Measurements from ENCODE around the gene TEDDM1.
"Not testable (repeated sequence)": the region's sequence is repeated elsewhere in the genome, so short reads cannot be mapped to it uniquely, and the experiment has no call there.

Gene TEDDM1

DNA sequence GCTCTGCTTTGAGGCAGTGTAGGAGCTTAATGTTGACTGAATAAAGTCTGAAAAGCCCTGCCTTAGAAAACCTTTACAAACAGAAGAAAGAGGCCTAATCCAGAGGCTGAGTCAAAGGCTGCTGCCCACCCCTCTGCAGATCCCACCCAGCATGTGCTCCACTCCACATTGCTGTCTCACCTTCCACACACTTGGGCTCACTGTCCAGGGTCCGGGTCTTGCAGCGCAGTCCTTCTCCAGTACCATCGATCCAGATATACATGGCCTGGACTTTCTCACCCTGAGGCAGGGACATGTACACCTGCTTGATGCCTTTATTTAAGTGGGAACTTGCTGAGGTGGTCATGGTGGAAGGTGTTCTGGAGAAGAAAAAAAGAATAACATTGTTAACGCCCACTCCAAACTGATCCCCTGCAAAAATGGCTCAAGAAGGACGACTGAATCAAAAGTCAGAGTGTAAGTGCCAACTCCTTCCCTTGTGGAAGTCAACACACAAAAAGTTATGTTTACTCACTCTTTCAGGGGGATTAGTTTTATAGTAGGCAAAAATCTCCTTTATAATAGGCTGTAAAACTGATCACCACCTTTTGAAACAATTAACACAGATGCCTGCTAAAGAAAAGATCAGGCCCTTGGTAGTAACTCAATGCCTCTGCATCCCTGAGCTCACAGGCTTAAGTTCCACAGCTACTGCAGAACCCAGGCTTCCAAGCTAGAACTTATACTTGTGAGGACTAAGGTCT is 11.9 kb downstream of the TEDDM1 start:
- Histone ChIP-seq H3K9me3 (ENCODE audit: control insufficient read depth, insufficient read depth, low read length) (no peaks in the 10 kb centered on the region), H3K27ac (ENCODE audit: low read depth, low read length) (no peak overlapping the region), H3K36me3 (ENCODE audit: control insufficient read depth, insufficient read depth, low read length) (peaks cover 65% of the 10 kb centered on the region), H3K4me3 (ENCODE audit: low read depth, low read length) (peak overlapping the region; percentile 88), H3K9ac (ENCODE audit: low read depth, low read length) (no peak overlapping the region), H3K4me1 (ENCODE audit: control insufficient read depth, insufficient read depth, low read length) (peaks cover 13% of the 10 kb centered on the region), H3K27me3 (ENCODE audit: control insufficient read depth, insufficient read depth, low read length) (no peaks in the 10 kb centered on the region)

DNA sequence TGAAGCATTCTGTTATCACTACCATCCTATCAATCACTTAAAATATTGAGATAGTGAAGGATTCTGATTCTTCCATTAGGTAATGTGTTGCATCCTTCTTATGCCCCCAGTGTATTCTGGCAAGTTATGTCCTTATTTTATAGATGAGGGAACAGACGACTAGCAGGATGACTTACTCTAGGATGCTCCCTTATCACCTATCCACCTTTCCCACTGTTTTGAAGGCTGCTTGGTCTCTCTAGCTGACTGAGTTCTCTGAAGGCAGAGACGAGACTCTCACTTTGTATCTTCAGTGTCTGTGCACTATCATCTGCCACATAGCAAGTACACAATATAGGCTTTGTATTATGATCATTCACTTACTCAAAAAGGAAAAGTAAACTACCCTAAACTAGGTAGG is 12.9 kb downstream of the TEDDM1 start:
- H3K4me1 ChIP-seq (ENCODE audit: control insufficient read depth, insufficient read depth, low read length) = peaks cover 7% of the 10 kb centered on the region
- no peak overlapping the region for H3K27ac ChIP-seq (ENCODE audit: low read depth, low read length)
- no peaks in the 10 kb centered on the region for H3K27me3 ChIP-seq (ENCODE audit: control insufficient read depth, insufficient read depth, low read length)
- H3K36me3 ChIP-seq (ENCODE audit: control insufficient read depth, insufficient read depth, low read length) = peaks cover 75% of the 10 kb centered on the region
- H3K4me3 ChIP-seq (ENCODE audit: low read depth, low read length) = 0 out of 2 replicates have a peak overlapping the region, but pooled peaks have one; percentile 88
- H3K9me3 ChIP-seq (ENCODE audit: control insufficient read depth, insufficient read depth, low read length) = no peaks in the 10 kb centered on the region
- no peak overlapping the region for H3K9ac ChIP-seq (ENCODE audit: low read depth, low read length)

DNA sequence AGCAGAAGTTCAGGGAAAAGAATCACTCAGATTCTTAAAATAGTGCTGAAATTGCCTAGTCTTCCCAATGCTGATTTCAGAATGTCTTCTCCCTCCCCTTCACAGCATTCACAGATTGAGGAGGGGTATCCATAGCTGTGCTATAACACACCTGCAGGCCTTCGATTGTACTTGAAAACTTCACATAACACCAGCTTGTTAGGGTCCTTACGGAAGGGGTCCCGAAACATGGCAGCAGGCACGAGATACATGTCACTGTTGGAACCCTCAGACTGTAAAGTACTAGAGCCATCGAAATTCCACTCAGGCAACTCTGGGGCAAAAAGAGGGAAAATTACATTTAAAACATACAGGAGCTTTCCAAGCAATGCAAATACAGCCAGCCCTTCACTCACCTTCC is 13.5 kb downstream of the TEDDM1 start:
- Histone ChIP-seq H3K9me3 (ENCODE audit: control insufficient read depth, insufficient read depth, low read length) (no peaks in the 10 kb centered on the region), H3K4me1 (ENCODE audit: control insufficient read depth, insufficient read depth, low read length) (peaks cover 4% of the 10 kb centered on the region; the same call in 1 of the 2 replicates), H3K9ac (ENCODE audit: low read depth, low read length) (no peak overlapping the region), H3K27me3 (ENCODE audit: control insufficient read depth, insufficient read depth, low read length) (no peaks in the 10 kb centered on the region), H3K27ac (ENCODE audit: low read depth, low read length) (no peak overlapping the region), H3K36me3 (ENCODE audit: control insufficient read depth, insufficient read depth, low read length) (peaks cover 81% of the 10 kb centered on the region), H3K4me3 (ENCODE audit: low read depth, low read length) (no peak overlapping the region)

DNA sequence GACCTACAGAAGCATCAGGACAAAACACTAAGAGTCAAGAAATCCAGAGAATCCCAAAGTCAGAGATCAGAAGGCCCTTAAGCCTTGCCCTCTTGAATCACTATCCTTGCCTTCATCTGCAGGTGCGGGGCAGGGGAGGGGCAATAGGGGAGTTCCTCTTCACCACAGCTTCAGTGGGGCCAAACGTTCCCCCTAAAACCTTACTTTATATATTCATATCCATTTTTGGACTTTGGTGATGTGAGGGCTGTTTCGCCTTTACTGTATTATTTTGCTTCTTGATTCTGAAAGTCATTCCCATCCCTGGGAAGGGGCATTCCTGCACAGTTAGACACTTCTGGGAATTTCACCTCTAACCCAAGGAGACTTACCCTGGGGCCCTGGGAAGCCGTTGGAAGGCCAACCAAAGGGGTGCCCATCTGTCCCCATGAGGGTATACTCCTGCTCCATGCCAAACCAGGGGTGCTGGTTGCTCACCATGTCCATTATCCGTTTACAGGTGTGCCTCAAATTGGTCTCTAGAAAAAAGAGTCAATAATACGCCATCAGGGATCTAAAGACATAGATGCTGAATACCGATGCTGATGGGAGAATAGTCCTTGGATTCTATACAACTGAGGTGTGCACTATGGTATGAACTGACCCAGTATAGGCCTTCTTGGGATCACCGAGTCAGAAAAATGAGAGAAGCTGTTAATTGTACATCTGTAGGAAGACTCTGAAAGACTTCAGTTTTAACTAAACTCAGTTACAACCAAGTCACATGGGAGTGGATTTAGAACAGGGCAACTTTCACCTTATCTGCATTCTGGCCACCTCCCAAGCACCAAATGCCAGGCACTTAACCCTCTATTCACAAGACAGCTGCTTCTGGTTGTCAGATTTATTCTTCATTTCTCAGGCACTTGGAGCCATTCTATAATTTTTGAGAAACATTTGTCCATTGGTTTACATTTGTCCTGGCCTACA is 14.3 kb downstream of the TEDDM1 start:
- Histone ChIP-seq H3K27ac (ENCODE audit: low read depth, low read length) (no peak overlapping the region), H3K9ac (ENCODE audit: low read depth, low read length) (no peak overlapping the region), H3K36me3 (ENCODE audit: control insufficient read depth, insufficient read depth, low read length) (peaks cover 89% of the 10 kb centered on the region), H3K9me3 (ENCODE audit: control insufficient read depth, insufficient read depth, low read length) (no peaks in the 10 kb centered on the region), H3K4me3 (ENCODE audit: low read depth, low read length) (no peak overlapping the region), H3K4me1 (ENCODE audit: control insufficient read depth, insufficient read depth, low read length) (peaks cover 4% of the 10 kb centered on the region; the same call in 1 of the 2 replicates), H3K27me3 (ENCODE audit: control insufficient read depth, insufficient read depth, low read length) (no peaks in the 10 kb centered on the region)

DNA sequence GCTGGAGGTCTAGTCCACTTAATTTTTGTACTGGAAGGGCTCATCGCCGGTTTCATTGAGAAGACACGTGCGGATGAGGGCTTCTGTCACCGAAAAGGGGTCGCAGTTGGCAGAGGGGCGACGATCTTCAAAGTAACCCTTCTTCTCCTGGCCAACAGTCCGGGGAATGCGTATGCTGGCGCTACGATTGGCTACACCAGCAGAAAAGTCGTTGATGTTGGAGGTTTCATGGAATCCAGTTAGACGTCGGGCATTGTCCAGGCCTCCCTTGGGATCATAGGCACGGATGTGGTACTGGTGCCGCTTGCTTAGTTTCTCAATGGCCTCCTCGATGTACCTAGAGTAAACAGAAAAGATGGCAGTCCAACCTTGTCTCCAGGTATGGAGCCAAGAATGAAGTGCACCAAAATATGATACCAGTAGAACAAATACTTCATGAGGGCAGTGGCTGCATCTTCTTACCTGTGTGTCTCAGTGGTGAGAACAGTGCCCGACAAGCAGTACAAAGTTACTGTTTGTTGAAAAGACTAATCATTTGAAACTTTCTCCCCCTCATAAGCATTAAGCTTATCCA is 16.0 kb downstream of the TEDDM1 start:
- Histone ChIP-seq H3K4me1 (ENCODE audit: control insufficient read depth, insufficient read depth, low read length) (peaks cover 4% of the 10 kb centered on the region; the same call in 1 of the 2 replicates), H3K36me3 (ENCODE audit: control insufficient read depth, insufficient read depth, low read length) (peaks cover 83% of the 10 kb centered on the region), H3K27me3 (ENCODE audit: control insufficient read depth, insufficient read depth, low read length) (no peaks in the 10 kb centered on the region), H3K9me3 (ENCODE audit: control insufficient read depth, insufficient read depth, low read length) (no peaks in the 10 kb centered on the region), H3K4me3 (ENCODE audit: low read depth, low read length) (no peak overlapping the region), H3K9ac (ENCODE audit: low read depth, low read length) (no peak overlapping the region), H3K27ac (ENCODE audit: low read depth, low read length) (no peak overlapping the region)

DNA sequence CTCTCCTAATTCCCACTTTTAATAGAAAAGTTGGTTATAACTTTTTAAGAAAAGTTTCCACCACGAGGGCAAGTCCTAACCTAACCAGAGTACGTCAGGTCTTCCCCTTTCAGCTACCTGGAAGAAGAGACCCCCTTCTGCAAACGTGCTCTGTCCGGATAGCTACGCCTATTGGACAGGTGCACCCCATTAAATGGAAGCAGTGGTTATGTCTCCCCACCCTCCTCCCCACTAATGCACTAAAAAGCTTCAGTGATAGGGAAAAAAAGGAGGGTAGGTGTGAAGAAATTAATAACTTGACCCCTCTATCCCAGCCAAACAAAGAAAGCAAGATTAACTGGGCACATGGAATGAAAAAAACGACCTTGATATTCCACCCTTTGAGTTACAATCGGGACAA is 16.5 kb downstream of the TEDDM1 start:
- Histone ChIP-seq H3K27me3 (ENCODE audit: control insufficient read depth, insufficient read depth, low read length) (no peaks in the 10 kb centered on the region), H3K27ac (ENCODE audit: low read depth, low read length) (no peak overlapping the region), H3K36me3 (ENCODE audit: control insufficient read depth, insufficient read depth, low read length) (peaks cover 78% of the 10 kb centered on the region), H3K4me3 (ENCODE audit: low read depth, low read length) (no peak overlapping the region), H3K9me3 (ENCODE audit: control insufficient read depth, insufficient read depth, low read length) (no peaks in the 10 kb centered on the region), H3K9ac (ENCODE audit: low read depth, low read length) (no peak overlapping the region), H3K4me1 (ENCODE audit: control insufficient read depth, insufficient read depth, low read length) (no peaks in the 10 kb centered on the region; the same call in 1 of the 2 replicates)

DNA sequence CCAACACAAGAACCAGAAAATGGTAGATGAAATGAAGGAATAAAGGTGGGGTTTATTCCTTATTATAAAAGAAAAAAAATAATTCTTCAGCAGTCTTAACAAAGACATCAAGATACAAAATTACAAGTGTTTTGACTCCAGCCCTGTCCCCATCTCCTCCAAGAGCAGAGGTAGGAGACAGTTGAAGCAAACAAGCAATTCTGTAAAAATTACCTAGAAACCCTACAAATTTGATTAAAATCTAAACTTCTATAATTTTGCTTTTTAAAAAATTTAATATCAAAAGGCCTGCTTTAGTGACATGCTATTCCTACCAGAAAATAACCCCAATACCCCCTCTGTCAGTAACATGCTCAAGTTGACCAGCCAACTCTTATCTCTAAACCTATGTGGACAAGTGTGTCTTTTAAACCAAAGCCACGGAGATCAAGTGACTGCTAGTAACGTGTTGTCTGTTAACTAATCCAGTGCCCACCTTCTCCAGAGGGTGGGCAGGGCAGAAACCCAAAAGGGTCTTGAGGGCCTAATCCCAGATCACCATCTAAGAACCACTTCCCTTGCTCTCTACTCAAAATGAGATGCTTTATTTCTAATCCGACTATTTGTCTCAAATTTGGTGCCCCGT is 17.3 kb downstream of the TEDDM1 start:
- Histone ChIP-seq H3K27me3 (ENCODE audit: control insufficient read depth, insufficient read depth, low read length) (no peaks in the 10 kb centered on the region), H3K4me3 (ENCODE audit: low read depth, low read length) (no peak overlapping the region), H3K9me3 (ENCODE audit: control insufficient read depth, insufficient read depth, low read length) (no peaks in the 10 kb centered on the region), H3K36me3 (ENCODE audit: control insufficient read depth, insufficient read depth, low read length) (peaks cover 70% of the 10 kb centered on the region), H3K9ac (ENCODE audit: low read depth, low read length) (no peak overlapping the region), H3K27ac (ENCODE audit: low read depth, low read length) (no peak overlapping the region), H3K4me1 (ENCODE audit: control insufficient read depth, insufficient read depth, low read length) (no peaks in the 10 kb centered on the region)

DNA sequence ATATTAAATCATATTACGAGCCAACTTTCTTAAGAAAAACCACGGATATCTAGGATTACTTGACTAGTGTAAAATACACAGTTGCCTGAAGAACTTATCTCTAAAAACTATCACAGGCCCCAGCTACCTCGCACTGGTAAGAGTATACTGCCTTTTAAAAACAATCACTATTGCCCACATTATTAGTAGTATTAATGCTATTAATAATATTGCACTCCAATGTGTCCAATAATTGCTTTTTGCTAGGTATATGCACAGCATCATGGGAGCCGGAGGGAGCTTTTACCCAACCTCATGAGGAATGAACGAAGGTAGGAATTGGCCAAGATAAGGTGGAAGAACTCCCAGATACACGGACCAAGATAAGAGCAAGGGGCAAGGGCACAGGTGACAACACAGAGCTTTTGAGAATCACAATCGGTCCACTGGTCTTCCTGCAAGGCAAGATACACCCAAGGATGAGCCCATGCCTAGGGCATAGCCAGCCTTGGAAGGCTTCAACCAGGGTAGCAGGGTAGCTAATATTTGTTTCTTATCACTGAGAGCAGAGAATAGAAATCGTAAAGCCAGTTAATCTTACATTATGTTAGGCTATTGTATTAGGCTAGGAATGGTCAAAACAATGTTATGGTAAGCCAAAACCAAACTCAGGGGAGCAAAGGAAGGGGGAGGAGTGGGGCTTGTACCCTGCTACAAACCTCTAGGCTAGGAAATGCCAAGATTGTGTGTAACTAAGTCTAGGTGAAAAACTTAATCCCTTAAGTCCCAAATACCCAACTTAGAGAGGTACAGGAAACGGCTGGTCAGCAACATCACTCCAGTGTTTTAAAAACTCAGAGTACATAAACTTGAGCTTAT is 18.3 kb downstream of the TEDDM1 start:
- H3K9me3 ChIP-seq (ENCODE audit: control insufficient read depth, insufficient read depth, low read length) = no peaks in the 10 kb centered on the region
- H3K9ac ChIP-seq (ENCODE audit: low read depth, low read length) = no peak overlapping the region
- H3K27ac ChIP-seq (ENCODE audit: low read depth, low read length) = no peak overlapping the region
- H3K36me3 ChIP-seq (ENCODE audit: control insufficient read depth, insufficient read depth, low read length) = peaks cover 61% of the 10 kb centered on the region
- H3K4me1 ChIP-seq (ENCODE audit: control insufficient read depth, insufficient read depth, low read length) = no peaks in the 10 kb centered on the region
- no peak overlapping the region for H3K4me3 ChIP-seq (ENCODE audit: low read depth, low read length)
- H3K27me3 ChIP-seq (ENCODE audit: control insufficient read depth, insufficient read depth, low read length) = no peaks in the 10 kb centered on the region

DNA sequence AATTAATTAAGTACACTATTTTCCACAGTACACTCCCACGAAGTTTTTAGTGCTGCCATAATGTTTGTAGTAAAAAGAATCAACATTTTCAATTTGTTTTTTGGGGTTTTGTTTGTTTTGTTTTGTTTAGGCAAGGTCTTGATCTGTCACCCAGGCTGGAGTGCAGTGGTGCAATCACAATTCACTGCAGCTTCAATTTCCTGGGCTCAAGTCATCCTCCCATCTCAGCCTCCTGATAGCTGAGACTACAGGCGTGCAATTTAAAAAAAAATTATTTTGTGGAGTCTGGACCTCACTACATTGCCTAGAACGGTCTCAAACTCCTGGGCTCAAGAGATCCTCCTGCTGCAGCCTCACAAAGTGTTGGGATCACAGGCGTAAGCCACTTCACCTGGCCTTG is 20.3 kb downstream of the TEDDM1 start:
- H3K9me3 ChIP-seq (ENCODE audit: control insufficient read depth, insufficient read depth, low read length) = no peaks in the 10 kb centered on the region
- H3K27ac ChIP-seq (ENCODE audit: low read depth, low read length) = no peak overlapping the region
- no peaks in the 10 kb centered on the region for H3K4me1 ChIP-seq (ENCODE audit: control insufficient read depth, insufficient read depth, low read length)
- H3K27me3 ChIP-seq (ENCODE audit: control insufficient read depth, insufficient read depth, low read length) = no peaks in the 10 kb centered on the region
- peaks cover 41% of the 10 kb centered on the region for H3K36me3 ChIP-seq (ENCODE audit: control insufficient read depth, insufficient read depth, low read length)
- H3K9ac ChIP-seq (ENCODE audit: low read depth, low read length) = no peak overlapping the region
- H3K4me3 ChIP-seq (ENCODE audit: low read depth, low read length) = no peak overlapping the region

DNA sequence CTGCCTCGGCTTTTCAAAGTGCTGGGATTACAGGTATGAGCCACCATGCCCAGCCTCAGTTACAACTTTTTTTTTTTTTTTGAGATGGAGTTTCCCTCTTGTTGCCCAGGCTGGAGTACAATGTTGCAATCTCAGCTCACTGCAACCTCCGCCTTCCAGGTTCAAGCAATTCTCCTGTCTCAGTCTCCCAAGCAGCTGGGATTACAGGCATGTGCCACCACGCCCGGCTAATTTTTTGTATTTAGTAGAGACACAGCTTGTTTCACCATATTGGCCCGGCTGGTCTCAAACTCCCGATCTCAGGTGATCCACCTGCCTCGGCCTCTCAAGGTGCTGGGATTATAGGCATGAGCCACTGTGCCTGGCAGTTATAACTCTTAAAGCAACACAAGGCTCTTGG is 20.7 kb downstream of the TEDDM1 start:
- peaks cover 37% of the 10 kb centered on the region for H3K36me3 ChIP-seq (ENCODE audit: control insufficient read depth, insufficient read depth, low read length)
- not testable (repeated sequence) for H3K9ac ChIP-seq (ENCODE audit: low read depth, low read length); H3K9me3 ChIP-seq (ENCODE audit: control insufficient read depth, insufficient read depth, low read length); H3K4me1 ChIP-seq (ENCODE audit: control insufficient read depth, insufficient read depth, low read length); H3K27ac ChIP-seq (ENCODE audit: low read depth, low read length); H3K4me3 ChIP-seq (ENCODE audit: low read depth, low read length); H3K27me3 ChIP-seq (ENCODE audit: control insufficient read depth, insufficient read depth, low read length)

Data from HUES48 (cell line).